ENCODE data around the gene DCAF11. TPM values are rescaled to one million over a fixed set of nuclear protein-coding genes. Genes with fewer than 3 reads are reported as not detected.

DCAF11 gene
- total and polyA plus RNA-seq, 2 of the 13 experiments (the other 11 are each of a cell fraction or from before 2014, with no cell fraction given): 150 to 257 TPM

DNA sequence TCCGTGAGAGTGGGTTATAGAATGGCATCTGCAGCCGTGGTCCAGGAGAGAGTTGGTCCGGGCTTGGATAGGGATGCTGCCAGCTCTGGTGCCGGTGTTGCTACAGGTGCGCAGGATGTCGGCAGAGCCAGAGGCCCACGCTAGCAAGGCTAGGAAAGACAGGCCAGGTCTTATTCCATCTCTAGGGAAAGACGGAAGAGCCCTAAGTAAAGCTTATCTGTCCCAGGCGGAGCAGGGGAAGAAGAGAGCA lies 20.9 kb downstream of the DCAF11 start (continued):
- TF ChIP-seq ZNF232 (CRISPR knock-in tag; IDR thresholded peaks at IDR 0.05; ENCODE audit: borderline replicate concordance) (0 out of 2 replicates have a peak, but pooled peaks have one; percentile 41), SMAD1 (CRISPR knock-in tag; IDR thresholded peaks at IDR 0.05; ENCODE audit: borderline replicate concordance, low read depth) (no peak), ISL2 (CRISPR knock-in tag; IDR thresholded peaks at IDR 0.05) (no peak), IRF2 (CRISPR knock-in tag; IDR thresholded peaks at IDR 0.05) (no peak), CBFB (CRISPR knock-in tag; IDR thresholded peaks at IDR 0.05) (no peak), ADNP (CRISPR knock-in tag; IDR thresholded peaks at IDR 0.05) (no peak), NR3C1 (CRISPR knock-in tag; IDR thresholded peaks at IDR 0.05) (no peak), SOX6 (IDR thresholded peaks at IDR 0.05) (no peak), SOX6 (CRISPR knock-in tag; IDR thresholded peaks at IDR 0.05) (no peak; the same call in 1 of the 2 replicates), ZFP82 (CRISPR knock-in tag; IDR thresholded peaks at IDR 0.05; ENCODE audit: borderline replicate concordance) (no peak), KAT8 (CRISPR knock-in tag; IDR thresholded peaks at IDR 0.05) (no peak), HOXA7 (CRISPR knock-in tag; IDR thresholded peaks at IDR 0.05) (no peak), PLSCR1 (CRISPR knock-in tag; IDR thresholded peaks at IDR 0.05; ENCODE audit: borderline replicate concordance) (no peak), PHF20 (CRISPR knock-in tag; IDR thresholded peaks at IDR 0.05) (no peak), AGO2 (optimal IDR thresholded peaks at IDR 0.05; ENCODE audit: low read depth, low read length) (no peak), ZBTB1 (CRISPR knock-in tag; IDR thresholded peaks at IDR 0.05; ENCODE audit: borderline replicate concordance) (no peak), PRPF4 (IDR thresholded peaks at IDR 0.05; ENCODE audit: low read depth, low read length, poor library complexity, severe bottlenecking) (no peak), CENPT (CRISPR knock-in tag; IDR thresholded peaks at IDR 0.05; ENCODE audit: low read depth) (0 out of 2 replicates have a peak, but pooled peaks have one; percentile 24), SRY (CRISPR knock-in tag; IDR thresholded peaks at IDR 0.05) (no peak), ZNF282 (IDR thresholded peaks at IDR 0.05; ENCODE audit: partially characterized antibody) (no peak)
- TF ChIP-seq, protein P1, sequence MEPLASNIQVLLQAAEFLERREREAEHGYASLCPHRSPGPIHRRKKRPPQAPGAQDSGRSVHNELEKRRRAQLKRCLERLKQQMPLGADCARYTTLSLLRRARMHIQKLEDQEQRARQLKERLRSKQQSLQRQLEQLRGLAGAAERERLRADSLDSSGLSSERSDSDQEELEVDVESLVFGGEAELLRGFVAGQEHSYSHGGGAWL (CRISPR knock-in tag; IDR thresholded peaks at IDR 0.05): no peak
- TF ChIP-seq, protein P2, sequence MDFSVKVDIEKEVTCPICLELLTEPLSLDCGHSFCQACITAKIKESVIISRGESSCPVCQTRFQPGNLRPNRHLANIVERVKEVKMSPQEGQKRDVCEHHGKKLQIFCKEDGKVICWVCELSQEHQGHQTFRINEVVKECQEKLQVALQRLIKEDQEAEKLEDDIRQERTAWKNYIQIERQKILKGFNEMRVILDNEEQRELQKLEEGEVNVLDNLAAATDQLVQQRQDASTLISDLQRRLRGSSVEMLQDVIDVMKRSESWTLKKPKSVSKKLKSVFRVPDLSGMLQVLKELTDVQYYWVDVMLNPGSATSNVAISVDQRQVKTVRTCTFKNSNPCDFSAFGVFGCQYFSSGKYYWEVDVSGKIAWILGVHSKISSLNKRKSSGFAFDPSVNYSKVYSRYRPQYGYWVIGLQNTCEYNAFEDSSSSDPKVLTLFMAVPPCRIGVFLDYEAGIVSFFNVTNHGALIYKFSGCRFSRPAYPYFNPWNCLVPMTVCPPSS (IDR thresholded peaks at IDR 0.05): no peak
- TF ChIP-seq, protein P3, sequence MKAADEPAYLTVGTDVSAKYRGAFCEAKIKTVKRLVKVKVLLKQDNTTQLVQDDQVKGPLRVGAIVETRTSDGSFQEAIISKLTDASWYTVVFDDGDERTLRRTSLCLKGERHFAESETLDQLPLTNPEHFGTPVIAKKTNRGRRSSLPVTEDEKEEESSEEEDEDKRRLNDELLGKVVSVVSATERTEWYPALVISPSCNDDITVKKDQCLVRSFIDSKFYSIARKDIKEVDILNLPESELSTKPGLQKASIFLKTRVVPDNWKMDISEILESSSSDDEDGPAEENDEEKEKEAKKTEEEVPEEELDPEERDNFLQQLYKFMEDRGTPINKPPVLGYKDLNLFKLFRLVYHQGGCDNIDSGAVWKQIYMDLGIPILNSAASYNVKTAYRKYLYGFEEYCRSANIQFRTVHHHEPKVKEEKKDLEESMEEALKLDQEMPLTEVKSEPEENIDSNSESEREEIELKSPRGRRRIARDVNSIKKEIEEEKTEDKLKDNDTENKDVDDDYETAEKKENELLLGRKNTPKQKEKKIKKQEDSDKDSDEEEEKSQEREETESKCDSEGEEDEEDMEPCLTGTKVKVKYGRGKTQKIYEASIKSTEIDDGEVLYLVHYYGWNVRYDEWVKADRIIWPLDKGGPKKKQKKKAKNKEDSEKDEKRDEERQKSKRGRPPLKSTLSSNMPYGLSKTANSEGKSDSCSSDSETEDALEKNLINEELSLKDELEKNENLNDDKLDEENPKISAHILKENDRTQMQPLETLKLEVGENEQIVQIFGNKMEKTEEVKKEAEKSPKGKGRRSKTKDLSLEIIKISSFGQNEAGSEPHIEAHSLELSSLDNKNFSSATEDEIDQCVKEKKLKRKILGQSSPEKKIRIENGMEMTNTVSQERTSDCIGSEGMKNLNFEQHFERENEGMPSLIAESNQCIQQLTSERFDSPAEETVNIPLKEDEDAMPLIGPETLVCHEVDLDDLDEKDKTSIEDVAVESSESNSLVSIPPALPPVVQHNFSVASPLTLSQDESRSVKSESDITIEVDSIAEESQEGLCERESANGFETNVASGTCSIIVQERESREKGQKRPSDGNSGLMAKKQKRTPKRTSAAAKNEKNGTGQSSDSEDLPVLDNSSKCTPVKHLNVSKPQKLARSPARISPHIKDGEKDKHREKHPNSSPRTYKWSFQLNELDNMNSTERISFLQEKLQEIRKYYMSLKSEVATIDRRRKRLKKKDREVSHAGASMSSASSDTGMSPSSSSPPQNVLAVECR (CRISPR knock-in tag; IDR thresholded peaks at IDR 0.05; ENCODE audit: borderline replicate concordance): no peak
- TF ChIP-seq, protein P4, sequence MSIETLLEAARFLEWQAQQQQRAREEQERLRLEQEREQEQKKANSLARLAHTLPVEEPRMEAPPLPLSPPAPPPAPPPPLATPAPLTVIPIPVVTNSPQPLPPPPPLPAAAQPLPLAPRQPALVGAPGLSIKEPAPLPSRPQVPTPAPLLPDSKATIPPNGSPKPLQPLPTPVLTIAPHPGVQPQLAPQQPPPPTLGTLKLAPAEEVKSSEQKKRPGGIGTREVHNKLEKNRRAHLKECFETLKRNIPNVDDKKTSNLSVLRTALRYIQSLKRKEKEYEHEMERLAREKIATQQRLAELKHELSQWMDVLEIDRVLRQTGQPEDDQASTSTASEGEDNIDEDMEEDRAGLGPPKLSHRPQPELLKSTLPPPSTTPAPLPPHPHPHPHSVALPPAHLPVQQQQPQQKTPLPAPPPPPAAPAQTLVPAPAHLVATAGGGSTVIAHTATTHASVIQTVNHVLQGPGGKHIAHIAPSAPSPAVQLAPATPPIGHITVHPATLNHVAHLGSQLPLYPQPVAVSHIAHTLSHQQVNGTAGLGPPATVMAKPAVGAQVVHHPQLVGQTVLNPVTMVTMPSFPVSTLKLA (IDR thresholded peaks at IDR 0.05): no peak
